Sigmoid colon (tissue), 7 donors: Measurements from ENCODE around the gene ZNF385A. TPM values are rescaled to one million over a fixed set of nuclear protein-coding genes. Genes with fewer than 3 reads are reported as not detected.

ENCODE experiments used
- DNase-seq: peaks from one replicate; pipeline ENCODE4 v3.0.0-alpha.2; 2019
- H3K27ac ChIP-seq, 4 donors: fragments of 200-600 bp; sonication (generic); one replicate each; pipeline ENCODE4 v1.5.1; 2016 to 2019; ENCODE audit warnings: mild to moderate bottlenecking in 1 of 4
- H3K27me3 ChIP-seq, 3 donors: fragments of 200-600 bp; sonication (generic); one replicate each; pipeline ENCODE4 v1.5.1; 2019; ENCODE audit warnings: mild to moderate bottlenecking in 1 of 3
- H3K36me3 ChIP-seq, 4 donors: fragments of 200-600 bp; sonication (generic); one replicate each; pipeline ENCODE4 v1.5.1; 2016 to 2019
- H3K4me1 ChIP-seq, 4 donors: fragments of 200-600 bp; sonication (generic); one replicate each; pipeline ENCODE4 v1.5.1; 2017 to 2019
- H3K4me3 ChIP-seq, 4 donors: fragments of 200-600 bp; sonication (generic); one replicate each; pipeline ENCODE4 v1.5.1; 2017 to 2019; ENCODE audit warnings: mild to moderate bottlenecking in 2 of 4, moderate library complexity in 1 of 4
- H3K9me3 ChIP-seq, 4 donors: fragments of 200-600 bp in 3 of 4; sonication (generic) in 3 of 4; one replicate each; pipeline versions ENCODE4 v1.5.1 to v1.6.1; 2013 to 2019
- EP300 ChIP-seq, 4 donors: sonication (generic); formaldehyde crosslinking; IDR thresholded peaks; one replicate each; pipeline ENCODE4 v1.6.1; 2017; ENCODE audit warnings: antibody characterized with exemption in 4 of 4
- POLR2A ChIP-seq, 2 donors: fragments of 450-650 bp; IDR thresholded peaks; one replicate each; pipeline ENCODE4 v1.6.1; 2016; ENCODE audit warnings: antibody characterized with exemption in 2 of 2, mild to moderate bottlenecking in 2 of 2, moderate library complexity in 2 of 2
- POLR2AphosphoS5 ChIP-seq, 4 donors: sonication (generic); formaldehyde crosslinking; IDR thresholded peaks; one replicate each; pipeline ENCODE4 v1.6.1; 2017; ENCODE audit warnings: antibody characterized with exemption in 4 of 4
- WGBS, 2 donors: extraction: QIAGEN DNeasy Blood & Tissue Kit; methylation state at CpG; one replicate each; pipeline ENCODE4 v1.1.7; 2013; 5-methylcytosine and 5-hydroxymethylcytosine counted together
- intact Hi-C: fragments of 100-400 bp; cut with DNase I; formaldehyde crosslinking; loops from one replicate; pipeline ENCODE4 v1.15.1; 2023
- polyA plus RNA-seq, 3 donors: library from polyadenylated mRNA; stranded (reverse); fragments of 200-250 nt; gene quantifications; one replicate each; pipeline ENCODE4 v1.2.3, GENCODE V29; 2013
- small RNA-seq, 3 donors: library from RNA; depleted of rRNA; stranded (forward); fragments of <200 nt; gene quantifications; one replicate each; pipeline ENCODE3, GENCODE V24; 2016
- total RNA-seq, 4 donors: library from RNA; depleted of rRNA; stranded (reverse); fragments of >200 nt; gene quantifications; one replicate each; pipeline ENCODE4 v1.1.0, GENCODE V29; 2016
- TF ChIP-seq, protein P1 (sequence below), 4 experiments: fragments of 450-650 bp in 3 of 4; fragments of 200-600 bp in 1 of 4; IDR thresholded peaks; one replicate each; pipeline ENCODE4 v1.5.1; 2016 to 2019; ENCODE audit warnings: antibody characterized with exemption in 4 of 4, mild to moderate bottlenecking in 3 of 4, moderate library complexity in 2 of 4
- donor health status: healthy with polysubstance abuse.
- donor health status: Bipolar disorder and iron deficiency.
- donor health status: healthy.

Gene ZNF385A
- total and polyA plus RNA-seq, 7 donors: 4.4 to 19.2 (median 8.4) TPM

DNA sequence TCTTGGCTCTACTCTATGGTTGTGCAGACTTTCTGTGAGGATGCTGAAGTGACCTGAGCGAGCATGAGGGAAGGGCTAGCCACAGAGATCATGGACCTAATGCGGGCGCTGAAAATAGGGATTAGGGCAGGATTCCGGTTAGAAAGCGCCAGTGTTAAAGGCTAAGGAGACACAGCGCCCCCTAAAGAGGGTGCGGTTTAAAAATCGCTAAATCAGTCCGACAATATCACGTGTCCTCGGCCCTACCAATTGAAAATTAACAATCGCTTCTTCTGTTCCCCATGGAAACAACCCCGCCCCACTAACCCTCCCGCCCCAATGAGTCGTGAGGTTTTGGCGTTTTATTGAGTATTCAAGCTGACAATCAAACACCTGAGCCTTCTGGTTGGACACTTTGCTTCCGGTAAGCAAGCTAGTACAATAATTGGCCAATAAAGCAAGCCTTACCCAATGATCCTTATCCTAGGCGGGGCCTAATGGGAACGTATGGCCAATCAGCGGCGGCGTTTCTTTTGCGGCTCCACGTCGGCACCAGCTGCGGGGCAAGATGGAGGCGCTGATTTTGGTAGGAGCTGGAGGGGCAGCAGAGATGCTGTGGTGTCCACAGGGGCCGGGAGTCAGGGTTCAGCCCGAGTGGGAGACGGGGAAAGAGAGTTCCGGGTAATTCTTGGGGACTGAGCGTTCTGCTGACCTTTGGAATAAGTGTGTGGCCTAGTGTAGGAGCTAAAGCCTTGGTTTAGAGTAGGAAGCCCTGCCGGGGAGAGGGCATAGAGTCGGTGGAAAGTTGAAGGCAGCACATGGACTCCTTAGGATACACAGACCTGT, 59.7 kb downstream of the ZNF385A start, which contains the start of gene COPZ1:
TSS of gene COPZ1 (plus strand) at position 515 of the 825 bp plus-strand sequence. CDS start at position 548, 33 bp downstream.
- 1 to 2% methylated on average over 34 of the region's 34 CpGs for WGBS, 2 donors
- peak; percentile 60 to 76 for TF ChIP-seq POLR2A (IDR thresholded peaks at IDR 0.05)
- TF ChIP-seq EP300 (IDR thresholded peaks at IDR 0.05): no peak
- TF ChIP-seq, protein P1, sequence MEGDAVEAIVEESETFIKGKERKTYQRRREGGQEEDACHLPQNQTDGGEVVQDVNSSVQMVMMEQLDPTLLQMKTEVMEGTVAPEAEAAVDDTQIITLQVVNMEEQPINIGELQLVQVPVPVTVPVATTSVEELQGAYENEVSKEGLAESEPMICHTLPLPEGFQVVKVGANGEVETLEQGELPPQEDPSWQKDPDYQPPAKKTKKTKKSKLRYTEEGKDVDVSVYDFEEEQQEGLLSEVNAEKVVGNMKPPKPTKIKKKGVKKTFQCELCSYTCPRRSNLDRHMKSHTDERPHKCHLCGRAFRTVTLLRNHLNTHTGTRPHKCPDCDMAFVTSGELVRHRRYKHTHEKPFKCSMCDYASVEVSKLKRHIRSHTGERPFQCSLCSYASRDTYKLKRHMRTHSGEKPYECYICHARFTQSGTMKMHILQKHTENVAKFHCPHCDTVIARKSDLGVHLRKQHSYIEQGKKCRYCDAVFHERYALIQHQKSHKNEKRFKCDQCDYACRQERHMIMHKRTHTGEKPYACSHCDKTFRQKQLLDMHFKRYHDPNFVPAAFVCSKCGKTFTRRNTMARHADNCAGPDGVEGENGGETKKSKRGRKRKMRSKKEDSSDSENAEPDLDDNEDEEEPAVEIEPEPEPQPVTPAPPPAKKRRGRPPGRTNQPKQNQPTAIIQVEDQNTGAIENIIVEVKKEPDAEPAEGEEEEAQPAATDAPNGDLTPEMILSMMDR (IDR thresholded peaks at IDR 0.05): peak; percentile 40 to 68 (median 56)
- peak; percentile 89 to 94 (median 94) for TF ChIP-seq POLR2AphosphoS5 (IDR thresholded peaks at IDR 0.05)
- intact Hi-C loops: loop anchor here (2.0 kb wide), 2 partner anchors 34 to 44 kb away; partner anchors contain the start of genes CBX5 and HNRNPA1
- Histone ChIP-seq H3K9me3 (no peaks in the 10 kb centered on the region), H3K27me3 (no peaks in the 10 kb centered on the region), H3K36me3 (peaks cover 0 to 9% (median 0%) of the 10 kb centered on the region in 4 donors), H3K4me1 (peaks cover 0 to 43% (median 34%) of the 10 kb centered on the region in 4 donors), H3K4me3 (peak within 1 kb of the TSS; percentile 63 to 83 (median 77)), H3K27ac (peak within 1 kb of the TSS; percentile 86 to 89 (median 88))
- DNase-seq: peak; percentile 98

DNA sequence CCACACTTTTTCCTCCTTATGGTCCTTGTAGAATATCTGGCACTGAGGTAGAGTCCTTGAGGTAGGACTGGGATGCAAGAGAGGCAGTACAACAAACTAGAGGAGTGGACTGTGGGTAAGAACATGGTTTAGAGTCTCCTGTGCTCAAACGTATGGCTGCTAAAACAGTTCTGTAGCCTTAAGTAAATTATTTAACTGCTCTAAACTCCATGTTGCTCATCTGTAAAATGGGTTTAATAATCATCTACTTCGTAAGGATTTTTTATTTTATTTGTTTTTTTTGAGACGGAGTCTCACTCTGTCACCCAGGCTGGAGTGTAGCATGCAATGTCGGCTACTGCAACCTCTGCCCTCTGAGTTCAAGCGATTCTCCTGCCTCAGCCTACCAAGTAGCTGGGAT, 63.2 kb downstream of the ZNF385A start:
- no peak overlapping the region for H3K4me3 ChIP-seq
- H3K9me3 ChIP-seq: no peaks in the 10 kb centered on the region
- H3K4me1 ChIP-seq: peaks cover 0 to 9% (median 8%) of the 10 kb centered on the region in 4 donors
- H3K27me3 ChIP-seq: no peaks in the 10 kb centered on the region
- H3K36me3 ChIP-seq: no peaks in the 10 kb centered on the region
- TF ChIP-seq POLR2AphosphoS5 (IDR thresholded peaks at IDR 0.05): no peak
- TF ChIP-seq EP300 (IDR thresholded peaks at IDR 0.05): no peak
- TF ChIP-seq POLR2A (IDR thresholded peaks at IDR 0.05): no peak
- TF ChIP-seq, protein P1 (IDR thresholded peaks at IDR 0.05): no peak
- 86 to 91% methylated on average over 5 of the region's 5 CpGs for WGBS, 2 donors
- no peak overlapping the region for H3K27ac ChIP-seq
- no peak for DNase-seq
- intact Hi-C loops: no loop called here

Small RNA genes within 50 kb of the gene (small RNA-seq; reads per million reads assigned to genes)
- 60.4 to 117 (median 65.3) reads per million in 3 donors for gene MIR148B
- 0 reads per million in 3 donors for gene RN7SL744P

Other genes starting within 250 kb of the ZNF385A start
- 10 to 100 TPM; 21.4 to 40.4 (median 38.1) TPM for gene SMUG1, start 195.7 kb downstream of the ZNF385A start, total RNA-seq
- gene SMUG1, start 195.7 kb downstream of the ZNF385A start, polyA plus RNA-seq: 10 to 100 TPM; 21.5 to 64.7 (median 43.8) TPM
- 10 to 100 TPM; 18.6 to 30.7 (median 24.8) TPM for gene CBX5, start 104.6 kb downstream of the ZNF385A start, total RNA-seq
- gene CBX5, start 104.6 kb downstream of the ZNF385A start, polyA plus RNA-seq: 10 to 100 TPM in 1 of 3 donors, 1 to 10 TPM in 2; 3.0 to 17.2 (median 4.9) TPM
- gene HNRNPA1, start 104.0 kb downstream of the ZNF385A start, total RNA-seq: 100 to 1,000 TPM; 318 to 657 (median 410) TPM
- 1,000 to 10,000 TPM in 2 of 3 donors, 100 to 1,000 TPM in 1; 594 to 1,311 (median 1,117) TPM for gene HNRNPA1, start 104.0 kb downstream of the ZNF385A start, polyA plus RNA-seq
- gene NFE2, start 83.7 kb downstream of the ZNF385A start, total RNA-seq: under 1 TPM in 1 of 4 donors, not detected in 3; 0.54 TPM
- gene NFE2, start 83.7 kb downstream of the ZNF385A start, polyA plus RNA-seq: under 1 TPM in 1 of 3 donors, not detected in 2; 0.45 TPM
- gene COPZ1, start 59.6 kb downstream of the ZNF385A start, total RNA-seq: 10 to 100 TPM; 39.6 to 74.2 (median 61.2) TPM
- 100 to 1,000 TPM; 114 to 155 (median 147) TPM for gene COPZ1, start 59.6 kb downstream of the ZNF385A start, polyA plus RNA-seq
- under 1 TPM in 1 of 4 donors, not detected in 3; 0.54 TPM for gene GPR84, start 20.2 kb downstream of the ZNF385A start, total RNA-seq
- under 1 TPM; 0.60 to 0.92 (median 0.69) TPM for gene GPR84, start 20.2 kb downstream of the ZNF385A start, polyA plus RNA-seq
- gene ITGA5, start 34.5 kb upstream of the ZNF385A start, total RNA-seq: 100 to 1,000 TPM; 200 to 765 (median 459) TPM
- gene ITGA5, start 34.5 kb upstream of the ZNF385A start, polyA plus RNA-seq: 10 to 100 TPM in 1 of 3 donors, 1 to 10 TPM in 2; 7.4 to 92.7 (median 7.8) TPM
- not detected for gene GTSF1, start 88.9 kb upstream of the ZNF385A start, total RNA-seq
- 1 to 10 TPM in 2 of 3 donors, not detected in 1; 1.4 to 3.6 TPM for gene GTSF1, start 88.9 kb upstream of the ZNF385A start, polyA plus RNA-seq
- gene NCKAP1L, start 113.0 kb upstream of the ZNF385A start, total RNA-seq: 10 to 100 TPM; 35.0 to 99.7 (median 53.8) TPM
- gene NCKAP1L, start 113.0 kb upstream of the ZNF385A start, polyA plus RNA-seq: 10 to 100 TPM in 1 of 3 donors, 1 to 10 TPM in 2; 5.4 to 25.9 (median 7.2) TPM
- 10 to 100 TPM in 3 of 4 donors, 1 to 10 TPM in 1; 6.4 to 24.4 (median 15.1) TPM for gene PDE1B, start 164.9 kb upstream of the ZNF385A start, total RNA-seq
- 1 to 10 TPM; 1.6 to 3.9 (median 1.8) TPM for gene PDE1B, start 164.9 kb upstream of the ZNF385A start, polyA plus RNA-seq
- gene PPP1R1A, start 203.9 kb upstream of the ZNF385A start, total RNA-seq: 10 to 100 TPM; 17.5 to 48.9 (median 24.9) TPM
- 1 to 10 TPM in 2 of 3 donors, under 1 TPM in 1; 0.92 to 3.0 (median 1.2) TPM for gene PPP1R1A, start 203.9 kb upstream of the ZNF385A start, polyA plus RNA-seq